ENCODE data around the gene WDR36.

WDR36 gene

DNA sequence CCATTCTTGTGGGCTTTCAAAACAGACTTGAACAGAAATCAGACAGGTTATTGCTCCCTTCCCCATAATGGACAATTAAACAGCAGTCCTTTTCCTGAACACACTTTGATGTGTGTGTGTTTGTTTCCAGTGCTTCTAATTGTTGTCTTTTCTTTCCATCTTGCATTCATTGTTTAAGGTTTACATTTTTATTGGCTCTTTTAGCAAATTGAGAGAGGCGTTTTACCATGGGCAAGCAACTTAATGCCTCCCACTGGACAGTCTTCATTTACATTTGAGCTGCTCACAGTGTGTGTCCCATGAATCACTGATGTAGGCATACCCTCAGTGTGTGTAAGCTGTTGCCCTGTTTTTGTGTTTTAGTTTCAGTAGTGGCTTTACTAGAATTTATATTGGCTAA, 25.0 kb downstream of the WDR36 start:
- TF ChIP-seq, protein P1, sequence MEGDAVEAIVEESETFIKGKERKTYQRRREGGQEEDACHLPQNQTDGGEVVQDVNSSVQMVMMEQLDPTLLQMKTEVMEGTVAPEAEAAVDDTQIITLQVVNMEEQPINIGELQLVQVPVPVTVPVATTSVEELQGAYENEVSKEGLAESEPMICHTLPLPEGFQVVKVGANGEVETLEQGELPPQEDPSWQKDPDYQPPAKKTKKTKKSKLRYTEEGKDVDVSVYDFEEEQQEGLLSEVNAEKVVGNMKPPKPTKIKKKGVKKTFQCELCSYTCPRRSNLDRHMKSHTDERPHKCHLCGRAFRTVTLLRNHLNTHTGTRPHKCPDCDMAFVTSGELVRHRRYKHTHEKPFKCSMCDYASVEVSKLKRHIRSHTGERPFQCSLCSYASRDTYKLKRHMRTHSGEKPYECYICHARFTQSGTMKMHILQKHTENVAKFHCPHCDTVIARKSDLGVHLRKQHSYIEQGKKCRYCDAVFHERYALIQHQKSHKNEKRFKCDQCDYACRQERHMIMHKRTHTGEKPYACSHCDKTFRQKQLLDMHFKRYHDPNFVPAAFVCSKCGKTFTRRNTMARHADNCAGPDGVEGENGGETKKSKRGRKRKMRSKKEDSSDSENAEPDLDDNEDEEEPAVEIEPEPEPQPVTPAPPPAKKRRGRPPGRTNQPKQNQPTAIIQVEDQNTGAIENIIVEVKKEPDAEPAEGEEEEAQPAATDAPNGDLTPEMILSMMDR (IDR thresholded peaks at IDR 0.05) = no peak
- no peak for DNase-seq (ENCODE audit: low spot score)
- Histone ChIP-seq H3K27ac (no peak overlapping the region), H3K4me3 (no peak overlapping the region)

DNA sequence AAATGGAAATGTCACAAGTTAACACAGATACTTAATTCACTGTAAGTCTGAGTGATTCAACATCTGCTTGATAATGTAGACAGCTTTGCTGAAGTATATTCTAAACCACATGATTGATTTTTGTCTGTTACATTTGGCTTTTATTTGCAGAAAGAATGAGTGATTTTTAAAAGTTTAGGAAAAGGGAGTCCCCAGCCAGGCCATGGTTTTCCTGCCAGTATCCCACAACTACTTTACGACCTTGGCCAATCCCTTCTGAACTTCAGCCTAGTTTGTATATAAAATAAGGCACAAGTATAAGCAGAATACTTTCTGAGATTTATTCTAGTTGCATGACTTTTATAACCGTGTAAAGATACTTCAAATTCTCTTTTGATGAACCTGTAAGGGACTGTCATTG, 27.1 kb downstream of the WDR36 start:
- TF ChIP-seq, protein P1 (IDR thresholded peaks at IDR 0.05) = no peak
- DNase-seq (ENCODE audit: low spot score) = no peak
- H3K4me3 ChIP-seq = no peak overlapping the region
- H3K27ac ChIP-seq = no peak overlapping the region

DNA sequence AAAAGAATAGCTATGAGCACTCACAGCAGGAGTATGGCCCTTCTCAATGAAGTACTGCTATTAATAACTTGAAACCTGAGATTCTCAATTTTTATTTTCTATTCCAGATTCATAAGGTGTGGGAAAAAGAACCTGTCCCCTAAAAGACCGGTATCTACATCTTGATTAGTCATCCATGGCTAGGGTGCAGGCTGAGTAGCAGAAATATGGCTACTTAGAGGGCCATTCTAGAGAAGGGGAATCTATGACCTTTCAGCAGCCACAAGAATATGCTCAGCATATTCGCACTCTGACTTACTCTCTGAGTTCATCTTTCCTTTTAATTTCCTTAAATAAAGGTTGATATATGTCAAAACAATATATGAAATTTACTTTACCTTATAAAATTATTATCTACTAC, 27.7 kb downstream of the WDR36 start:
- H3K27ac ChIP-seq = no peak overlapping the region

DNA sequence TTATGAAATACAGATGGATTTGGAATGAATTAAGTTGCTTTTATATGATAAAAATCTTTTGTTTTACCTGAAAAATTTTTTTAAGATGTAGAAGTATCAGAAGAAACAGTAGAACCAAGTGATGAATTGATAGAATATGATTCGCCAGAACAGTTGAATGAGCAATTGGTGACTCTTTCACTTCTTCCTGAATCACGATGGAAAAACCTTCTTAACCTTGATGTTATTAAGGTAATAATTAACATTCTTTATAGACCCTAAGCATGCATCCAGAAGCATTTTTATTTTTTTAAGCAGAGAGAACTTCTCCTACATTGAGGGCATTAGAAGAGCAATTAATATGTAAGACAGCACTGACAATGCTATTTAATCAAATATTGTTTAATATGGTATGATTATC, 28.8 kb downstream of the WDR36 start:
- TF ChIP-seq, protein P1 (IDR thresholded peaks at IDR 0.05) = no peak
- no peak overlapping the region for H3K4me3 ChIP-seq
- DNase-seq (ENCODE audit: low spot score) = no peak
- no peak overlapping the region for H3K27ac ChIP-seq

More for the DNA sequence above, 27.7 kb downstream of the WDR36 start:
- TF ChIP-seq, protein P1 (IDR thresholded peaks at IDR 0.05) = no peak
- no peak for DNase-seq (ENCODE audit: low spot score)
- no peak overlapping the region for H3K4me3 ChIP-seq

DNA sequence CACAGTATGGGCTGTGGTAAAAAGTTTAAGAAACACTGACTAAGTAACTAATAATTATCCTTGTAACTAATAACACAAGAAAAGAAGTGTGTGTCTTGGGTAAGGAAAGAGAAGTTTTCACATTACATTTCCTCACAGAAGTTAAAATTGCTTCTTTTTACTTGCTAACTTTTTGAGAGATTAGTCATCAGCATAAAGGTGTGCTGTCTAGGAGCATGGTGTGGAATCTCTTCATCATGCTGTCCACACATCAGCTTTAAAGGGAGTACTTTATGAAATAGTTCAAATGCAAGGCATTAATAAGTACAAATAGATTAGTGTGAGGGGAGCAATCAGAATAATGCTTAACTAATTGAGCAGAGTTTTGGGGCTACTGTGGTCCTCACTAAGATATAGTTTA, 29.8 kb downstream of the WDR36 start:
- DNase-seq (ENCODE audit: low spot score) = no peak
- TF ChIP-seq, protein P1 (IDR thresholded peaks at IDR 0.05) = no peak
- Histone ChIP-seq H3K27ac (no peak overlapping the region), H3K4me3 (no peak overlapping the region)

DNA sequence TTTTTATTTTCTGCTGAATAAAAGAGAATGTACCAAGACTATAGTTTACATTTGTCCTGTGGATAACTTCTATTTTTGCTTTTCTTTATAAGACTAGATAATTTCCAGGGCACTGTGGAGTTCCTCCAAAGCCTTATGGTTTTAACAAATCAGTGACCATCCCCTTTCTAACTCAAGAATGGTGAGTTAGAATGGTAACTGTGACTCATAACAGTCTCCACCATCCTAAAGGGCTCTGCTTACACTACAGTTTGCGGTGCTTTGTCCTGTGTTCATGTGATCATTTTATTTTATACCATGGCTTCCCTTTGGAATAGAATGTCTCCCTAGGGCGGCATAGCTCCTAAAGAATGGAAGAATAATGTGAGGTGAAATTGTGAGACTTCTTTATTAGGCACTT, 30.2 kb downstream of the WDR36 start:
- no peak for DNase-seq (ENCODE audit: low spot score)
- TF ChIP-seq, protein P1 (IDR thresholded peaks at IDR 0.05) = no peak
- Histone ChIP-seq H3K4me3 (no peak overlapping the region), H3K27ac (no peak overlapping the region)

DNA sequence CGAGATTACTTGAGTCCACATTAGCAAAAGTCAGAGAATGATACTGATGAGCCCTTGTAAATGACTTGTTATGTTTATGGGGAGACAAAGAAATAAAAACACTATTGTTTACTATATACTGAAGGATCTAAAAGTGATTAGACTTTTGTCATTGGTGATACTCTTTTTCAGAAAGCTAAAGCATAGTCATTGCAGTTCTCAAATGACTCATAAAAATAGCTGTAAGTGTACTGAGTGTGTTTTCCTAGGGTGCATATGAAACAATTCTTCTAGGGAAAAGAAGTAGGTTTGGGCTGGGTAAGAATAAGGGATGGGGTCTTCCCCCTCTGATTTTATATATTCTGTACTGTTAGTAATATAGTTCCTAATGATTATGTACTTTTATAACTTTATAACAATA, 32.6 kb downstream of the WDR36 start:
- DNase-seq (ENCODE audit: low spot score) = no peak
- TF ChIP-seq, protein P1 (IDR thresholded peaks at IDR 0.05) = no peak
- Histone ChIP-seq H3K4me3 (no peak overlapping the region), H3K27ac (no peak overlapping the region)
